Ishikawa (cell line): ENCODE results near the gene DEPDC5.

Experiments
- CEBPB ChIP-seq: IDR thresholded peaks from 2 replicates; pipeline ENCODE4 v1.6.1; 2012
- EGR1 ChIP-seq: IDR thresholded peaks from 2 replicates; pipeline ENCODE4 v1.6.1; 2012
- EP300 ChIP-seq: IDR thresholded peaks from 2 replicates; pipeline ENCODE4 v1.6.1; 2012; ENCODE audit warnings: borderline replicate concordance
- TAF1 ChIP-seq: IDR thresholded peaks from 2 replicates; pipeline ENCODE4 v1.6.1; 2012; ENCODE audit warnings: low read depth, mild to moderate bottlenecking
- TCF12 ChIP-seq: IDR thresholded peaks from 2 replicates; pipeline ENCODE4 v1.6.1; 2012; ENCODE audit warnings: low read depth
- TEAD4 ChIP-seq: IDR thresholded peaks from 2 replicates; pipeline ENCODE4 v1.6.1; 2012
- YY1 ChIP-seq: IDR thresholded peaks from 2 replicates; pipeline ENCODE4 v1.6.1; 2012; ENCODE audit warnings: low read depth
- TF ChIP-seq, protein P1 (sequence below): IDR thresholded peaks from 2 replicates; pipeline ENCODE4 v1.6.1; 2012; ENCODE audit warnings: low read depth, mild to moderate bottlenecking

DNA sequence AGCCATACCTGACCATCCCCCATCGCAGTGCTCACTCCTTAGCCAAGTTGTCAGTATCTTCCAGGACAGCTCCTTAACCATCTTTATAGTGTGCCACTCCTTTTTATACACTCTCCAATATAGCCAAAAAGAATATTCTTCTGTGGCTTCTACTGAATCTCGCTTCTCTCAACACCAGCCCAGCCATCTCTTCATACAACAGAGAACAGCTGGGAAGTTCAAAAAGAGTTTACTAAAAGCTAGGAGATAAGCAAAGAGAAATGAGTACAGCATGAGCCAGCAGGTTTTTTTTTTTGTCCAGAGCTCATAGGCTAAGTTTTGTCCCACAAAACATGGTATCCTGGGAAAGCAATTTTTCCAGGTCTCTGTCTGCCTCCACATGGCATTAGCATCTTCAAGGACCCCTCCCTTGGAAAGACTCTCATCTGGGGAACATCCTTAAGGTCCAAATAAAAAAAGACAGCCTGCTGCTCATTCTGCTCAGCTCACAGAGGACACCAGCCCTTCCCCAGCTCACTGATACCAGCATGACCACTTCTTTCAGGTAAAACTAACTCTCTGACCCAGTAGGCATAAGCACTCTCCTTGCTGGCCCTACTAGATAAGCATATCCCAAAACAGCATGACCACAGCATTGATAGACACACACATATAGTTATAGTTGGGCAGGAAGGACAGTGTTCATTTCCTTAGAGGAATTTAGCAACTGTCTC, 141.7 kb downstream of the DEPDC5 start:
- TF ChIP-seq, protein P1, sequence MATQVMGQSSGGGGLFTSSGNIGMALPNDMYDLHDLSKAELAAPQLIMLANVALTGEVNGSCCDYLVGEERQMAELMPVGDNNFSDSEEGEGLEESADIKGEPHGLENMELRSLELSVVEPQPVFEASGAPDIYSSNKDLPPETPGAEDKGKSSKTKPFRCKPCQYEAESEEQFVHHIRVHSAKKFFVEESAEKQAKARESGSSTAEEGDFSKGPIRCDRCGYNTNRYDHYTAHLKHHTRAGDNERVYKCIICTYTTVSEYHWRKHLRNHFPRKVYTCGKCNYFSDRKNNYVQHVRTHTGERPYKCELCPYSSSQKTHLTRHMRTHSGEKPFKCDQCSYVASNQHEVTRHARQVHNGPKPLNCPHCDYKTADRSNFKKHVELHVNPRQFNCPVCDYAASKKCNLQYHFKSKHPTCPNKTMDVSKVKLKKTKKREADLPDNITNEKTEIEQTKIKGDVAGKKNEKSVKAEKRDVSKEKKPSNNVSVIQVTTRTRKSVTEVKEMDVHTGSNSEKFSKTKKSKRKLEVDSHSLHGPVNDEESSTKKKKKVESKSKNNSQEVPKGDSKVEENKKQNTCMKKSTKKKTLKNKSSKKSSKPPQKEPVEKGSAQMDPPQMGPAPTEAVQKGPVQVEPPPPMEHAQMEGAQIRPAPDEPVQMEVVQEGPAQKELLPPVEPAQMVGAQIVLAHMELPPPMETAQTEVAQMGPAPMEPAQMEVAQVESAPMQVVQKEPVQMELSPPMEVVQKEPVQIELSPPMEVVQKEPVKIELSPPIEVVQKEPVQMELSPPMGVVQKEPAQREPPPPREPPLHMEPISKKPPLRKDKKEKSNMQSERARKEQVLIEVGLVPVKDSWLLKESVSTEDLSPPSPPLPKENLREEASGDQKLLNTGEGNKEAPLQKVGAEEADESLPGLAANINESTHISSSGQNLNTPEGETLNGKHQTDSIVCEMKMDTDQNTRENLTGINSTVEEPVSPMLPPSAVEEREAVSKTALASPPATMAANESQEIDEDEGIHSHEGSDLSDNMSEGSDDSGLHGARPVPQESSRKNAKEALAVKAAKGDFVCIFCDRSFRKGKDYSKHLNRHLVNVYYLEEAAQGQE = no peak
- TF ChIP-seq TAF1 = no peak
- no peak for TF ChIP-seq YY1
- TF ChIP-seq EGR1 = no peak
- no peak for TF ChIP-seq CEBPB
- TF ChIP-seq TEAD4 = no peak
- TF ChIP-seq TCF12 = no peak
- TF ChIP-seq EP300 = no peak
